ENCODE results near the gene DEAF1.
"Not testable (repeated sequence)": the region's sequence is repeated elsewhere in the genome, so short reads cannot be mapped to it uniquely, and the experiment has no call there.

Gene DEAF1

DNA sequence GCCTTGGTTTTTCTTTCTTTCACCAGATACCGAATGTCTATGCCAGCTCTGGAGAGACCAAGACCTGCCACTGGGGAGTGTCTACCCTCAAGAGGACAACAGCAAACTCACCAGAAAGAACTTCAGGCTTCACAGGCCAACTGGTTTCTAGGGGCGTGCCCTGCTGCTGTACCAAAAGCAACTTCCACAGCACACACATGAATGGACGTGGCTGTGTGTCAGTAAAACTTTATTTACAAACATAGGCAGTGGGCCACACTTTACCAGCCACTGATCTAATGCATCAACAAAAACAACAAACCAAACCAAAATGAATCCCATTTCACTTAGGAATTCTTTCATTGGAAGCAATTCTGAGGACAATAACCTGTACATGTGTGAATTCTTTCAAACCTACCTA, 16.7 kb downstream of the DEAF1 start:
- no peak for DNase-seq

DNA sequence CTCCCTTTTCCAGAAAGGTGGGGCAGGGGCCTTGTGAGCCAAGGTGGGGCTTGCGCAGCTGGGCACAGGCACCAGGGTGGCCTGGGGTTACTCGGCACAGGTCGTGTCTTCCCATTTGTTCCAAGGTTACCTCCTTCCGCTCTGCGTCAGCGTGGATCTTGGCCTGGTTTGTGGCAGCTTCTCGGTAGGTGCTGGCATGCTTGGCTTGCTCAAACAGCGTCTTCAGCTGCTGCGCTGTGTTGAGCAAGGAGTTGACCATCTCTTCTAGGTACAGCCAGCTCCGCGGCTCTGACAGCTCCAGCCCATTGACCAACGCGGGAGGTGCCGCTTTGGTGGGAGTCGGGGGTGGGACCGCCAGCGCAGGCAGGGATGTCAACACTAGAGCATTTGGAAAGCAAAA, 20.6 kb downstream of the DEAF1 start:
- DNase-seq, result no peak

DNA sequence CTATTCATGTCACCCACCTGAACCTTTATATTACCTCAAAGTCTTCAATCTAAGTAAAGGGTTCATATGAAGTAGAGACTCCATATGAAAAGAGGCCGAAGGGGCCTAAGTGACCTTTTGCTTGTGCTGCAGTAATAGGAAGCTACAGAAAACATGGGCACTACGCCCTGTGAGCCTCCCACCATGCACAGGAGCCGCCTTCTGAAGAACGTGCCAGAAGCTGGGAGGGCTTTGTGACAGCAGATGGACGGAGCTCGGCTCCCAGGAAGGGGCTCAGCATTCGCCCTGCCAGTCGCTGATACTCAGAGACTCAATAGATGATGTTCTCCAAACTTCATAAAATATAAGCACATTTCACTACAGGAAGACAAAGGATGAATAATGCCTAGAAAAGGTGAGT, 21.2 kb downstream of the DEAF1 start:
- DNase-seq, result no peak

DNA sequence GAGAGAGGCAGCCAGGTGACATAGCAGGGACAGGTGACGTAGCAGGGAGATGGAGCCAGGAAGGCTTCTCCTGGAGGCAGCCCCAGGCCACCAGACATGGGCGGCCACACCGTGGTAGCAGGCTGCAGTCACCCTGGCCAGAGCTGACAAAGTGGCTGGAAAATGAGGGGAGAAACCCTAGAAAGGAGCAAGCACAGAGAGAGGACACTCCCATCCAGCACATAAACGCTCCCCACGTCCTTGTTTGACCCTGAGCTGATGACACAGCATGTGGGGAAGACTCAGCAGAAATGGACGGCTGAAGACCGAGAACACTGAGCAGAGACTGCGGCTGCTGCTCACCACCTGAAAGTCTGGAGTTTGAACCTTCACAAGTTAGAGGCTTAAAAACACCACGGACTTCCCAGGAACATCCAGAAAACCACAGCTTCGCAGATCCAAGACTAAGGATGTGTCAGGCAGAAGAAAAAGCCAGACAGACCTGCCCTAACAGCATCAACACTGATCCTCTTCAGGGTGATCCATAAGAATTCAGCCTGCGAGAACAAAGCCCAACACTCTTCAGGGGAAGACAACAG, 29.2 kb downstream of the DEAF1 start:
- DNase-seq, result no peak

DNA sequence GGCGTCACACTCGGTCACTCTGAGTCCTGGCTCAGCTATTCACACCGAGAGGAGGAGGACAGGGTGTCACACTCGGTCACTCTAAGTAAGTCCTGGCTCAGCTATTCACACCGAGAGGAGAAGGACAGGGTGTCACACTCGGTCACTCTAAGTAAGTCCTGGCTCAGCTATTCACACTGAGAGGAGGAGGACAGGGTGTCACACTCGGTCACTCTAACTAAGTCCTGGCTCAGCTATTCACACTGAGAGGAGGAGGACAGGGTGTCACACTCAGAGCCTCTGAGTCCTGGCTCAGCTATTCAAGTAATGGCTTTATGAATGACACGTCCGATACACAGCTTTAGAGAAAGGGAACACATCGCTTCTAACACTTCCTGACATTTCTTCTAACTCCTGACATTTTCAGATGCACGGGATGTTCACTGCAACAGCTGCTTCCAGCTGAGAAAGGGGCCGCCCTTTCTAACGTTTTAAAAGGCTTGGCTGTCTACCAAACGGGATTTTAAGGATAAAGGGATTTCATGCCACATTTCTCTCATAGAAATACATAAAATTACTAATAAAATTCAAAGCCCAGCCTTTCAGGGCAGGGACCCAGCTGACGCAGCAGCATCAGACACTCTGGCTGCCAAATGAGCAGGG, 29.8 kb downstream of the DEAF1 start:
- DNase-seq, result no peak

DNA sequence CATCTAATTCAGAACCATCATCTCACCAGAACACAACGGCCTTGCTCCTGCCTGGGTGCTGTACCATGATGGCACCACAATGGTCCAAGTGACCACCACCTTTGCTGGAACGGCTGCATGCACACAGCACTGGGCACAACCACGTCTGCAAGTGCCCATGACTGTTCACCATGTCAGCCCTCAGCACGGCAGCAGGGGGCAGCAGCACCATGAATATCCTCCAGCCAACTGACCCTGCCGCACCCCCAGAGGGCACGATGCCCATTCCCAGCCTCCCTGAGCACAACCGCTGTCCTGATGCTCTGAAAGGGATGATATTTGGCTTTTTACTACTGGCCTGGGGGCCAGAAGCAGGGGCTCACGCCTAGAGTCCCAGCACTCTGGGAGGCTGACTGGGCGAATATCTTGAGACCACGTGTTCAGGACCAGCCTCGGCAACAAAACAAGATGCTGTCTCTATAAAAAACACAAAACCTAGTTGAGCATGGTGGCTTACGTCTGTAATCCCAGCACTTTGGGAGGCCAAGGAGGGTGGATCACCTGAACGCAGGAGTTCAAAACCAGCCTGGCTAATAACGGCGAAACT, 32.2 kb downstream of the DEAF1 start:
- DNase-seq, result no peak

DNA sequence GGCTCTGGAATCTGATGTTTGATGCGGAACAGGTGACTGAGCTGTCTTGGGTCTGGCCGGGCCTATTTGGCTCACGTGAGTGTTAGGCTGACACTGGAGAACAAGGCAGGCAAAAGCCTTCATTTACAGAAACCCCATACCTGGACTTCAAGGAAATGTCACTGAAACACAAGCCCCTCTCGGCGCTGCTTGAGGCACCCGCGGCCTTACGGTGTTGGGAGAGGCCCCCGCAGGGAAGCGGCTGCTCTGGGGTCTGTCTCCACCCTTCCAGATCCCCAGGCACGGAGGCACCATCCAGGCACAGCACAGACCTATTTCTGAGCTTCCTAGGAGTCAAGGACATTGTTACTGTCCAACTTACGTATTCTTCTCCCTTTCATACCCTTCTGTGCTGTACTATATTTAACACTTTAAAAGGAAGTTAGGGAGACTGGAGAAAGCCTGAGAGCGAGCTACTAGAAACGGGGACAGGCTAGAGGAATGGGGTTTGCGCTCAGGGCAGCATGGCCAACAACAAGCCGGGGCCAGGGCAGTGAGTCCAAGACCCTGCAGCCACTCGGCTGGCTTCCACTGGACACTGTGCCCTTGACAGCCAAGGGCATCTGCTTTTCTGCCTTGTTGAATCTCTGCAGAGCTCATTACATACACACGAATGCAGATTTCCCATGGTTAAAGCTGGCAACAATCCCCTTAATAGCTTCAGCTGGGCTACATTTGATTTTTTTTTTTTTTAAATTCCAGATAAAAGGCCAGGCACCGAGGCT, 34.2 kb downstream of the DEAF1 start:
- DNase-seq, result no peak

DNA sequence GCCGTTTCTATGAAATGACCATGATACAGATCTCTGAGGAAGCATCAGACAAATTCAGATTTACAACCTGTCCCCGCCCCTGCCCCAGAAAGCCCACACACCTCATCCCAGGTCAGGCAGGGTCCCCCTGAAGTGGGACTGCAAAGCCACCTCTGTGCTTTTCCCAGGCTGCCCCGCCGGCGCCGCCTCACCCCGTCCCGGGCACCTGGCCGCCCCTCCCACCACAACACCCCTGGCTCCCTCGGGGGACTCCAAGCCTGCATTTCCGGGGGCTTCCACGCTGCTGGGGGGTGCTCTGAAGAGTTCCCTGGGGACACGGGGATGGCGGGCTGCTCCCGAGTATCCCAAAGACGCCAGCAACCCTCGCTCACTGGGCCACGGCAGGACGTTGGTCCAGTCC, 34.7 kb downstream of the DEAF1 start:
- no peak for DNase-seq

DNA sequence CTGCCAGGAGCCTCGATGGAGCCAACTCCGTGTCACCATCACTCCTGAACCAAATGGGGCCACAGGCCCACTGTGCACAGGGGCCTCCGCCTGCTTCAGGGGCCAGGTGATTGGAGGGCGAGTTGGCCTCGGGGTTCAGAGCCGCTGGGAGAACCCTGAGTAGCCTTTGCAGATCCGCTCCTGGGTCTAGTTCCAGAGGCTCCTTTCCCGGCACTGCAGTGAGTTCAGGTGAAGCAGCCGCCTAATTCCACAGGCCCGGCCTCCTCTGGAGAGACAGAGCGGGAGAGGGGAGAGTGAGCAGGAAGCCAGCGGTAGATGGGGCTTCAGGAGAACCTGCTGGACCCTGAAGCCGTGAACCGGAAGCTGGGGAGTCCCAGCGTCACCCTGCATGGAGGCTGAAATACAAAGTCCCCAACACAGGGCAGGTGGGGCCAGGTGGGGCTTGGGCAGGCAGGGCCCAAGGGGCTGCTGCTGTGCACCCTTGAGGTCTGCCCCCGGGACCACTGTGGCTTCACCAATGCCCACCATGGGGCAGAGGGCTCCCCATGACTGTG, 35.4 kb downstream of the DEAF1 start:
- no peak for DNase-seq

DNA sequence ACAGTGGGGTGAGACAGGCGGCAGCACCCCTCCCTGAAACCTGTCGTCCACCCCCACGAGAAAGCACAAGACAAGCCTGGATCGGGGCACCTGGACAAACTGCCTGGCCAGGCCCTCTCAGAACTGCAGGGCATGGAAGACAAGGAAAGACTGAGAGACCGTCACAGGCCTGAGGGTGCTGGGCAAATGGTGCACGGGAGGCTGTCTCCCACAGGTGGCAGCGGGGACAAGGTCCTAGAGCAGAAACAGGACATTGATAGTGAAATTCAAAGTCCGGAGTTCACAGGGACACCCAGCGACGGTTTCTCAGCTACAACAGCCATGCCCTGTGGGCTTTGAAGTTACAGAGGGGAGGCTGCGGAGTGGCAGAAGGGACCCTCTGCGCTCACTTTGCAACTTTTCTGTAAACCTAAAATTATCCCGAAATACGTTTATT, 37.3 kb downstream of the DEAF1 start:
- DNase-seq, result no peak

DNA sequence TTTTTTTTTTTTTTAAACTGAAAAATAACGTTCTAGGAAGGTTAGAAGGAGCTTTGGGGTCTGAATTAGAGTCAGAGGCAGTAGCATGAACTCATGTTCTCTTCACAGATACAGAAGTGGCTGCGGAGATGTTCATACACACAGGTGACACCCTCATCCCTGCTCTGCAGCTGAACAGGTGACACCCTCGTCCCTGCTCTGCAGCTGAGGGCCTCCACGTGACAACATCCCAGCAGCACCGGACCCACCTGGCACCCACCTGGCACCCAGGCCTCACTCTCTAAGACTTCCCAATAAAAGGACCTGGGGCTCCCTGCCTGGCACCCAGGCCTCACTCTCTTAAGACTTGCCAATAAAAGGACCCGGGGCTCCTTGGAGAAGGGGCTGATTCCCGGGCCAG, 38.2 kb downstream of the DEAF1 start:
- DNase-seq, result no peak

DNA sequence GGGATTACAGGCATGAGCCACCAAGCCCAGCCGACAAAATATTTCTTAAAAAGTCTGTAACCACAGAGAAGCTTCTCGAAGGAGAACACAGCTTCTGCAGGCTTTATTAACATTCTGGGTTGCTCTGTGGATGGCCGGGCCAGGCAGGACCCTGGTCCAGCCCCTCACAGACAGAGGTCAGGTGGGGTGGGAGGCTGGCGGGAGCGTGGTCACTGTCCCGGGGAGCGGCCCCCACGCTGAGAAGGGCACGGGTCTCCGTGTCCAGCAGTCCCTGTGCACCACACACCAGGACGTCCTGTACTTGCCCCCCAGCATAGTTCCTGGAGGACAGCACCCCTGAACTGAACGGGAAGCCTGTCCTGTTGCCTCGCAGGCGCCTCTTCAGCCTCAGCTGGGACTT, 38.6 kb downstream of the DEAF1 start:
- no peak for DNase-seq

DNA sequence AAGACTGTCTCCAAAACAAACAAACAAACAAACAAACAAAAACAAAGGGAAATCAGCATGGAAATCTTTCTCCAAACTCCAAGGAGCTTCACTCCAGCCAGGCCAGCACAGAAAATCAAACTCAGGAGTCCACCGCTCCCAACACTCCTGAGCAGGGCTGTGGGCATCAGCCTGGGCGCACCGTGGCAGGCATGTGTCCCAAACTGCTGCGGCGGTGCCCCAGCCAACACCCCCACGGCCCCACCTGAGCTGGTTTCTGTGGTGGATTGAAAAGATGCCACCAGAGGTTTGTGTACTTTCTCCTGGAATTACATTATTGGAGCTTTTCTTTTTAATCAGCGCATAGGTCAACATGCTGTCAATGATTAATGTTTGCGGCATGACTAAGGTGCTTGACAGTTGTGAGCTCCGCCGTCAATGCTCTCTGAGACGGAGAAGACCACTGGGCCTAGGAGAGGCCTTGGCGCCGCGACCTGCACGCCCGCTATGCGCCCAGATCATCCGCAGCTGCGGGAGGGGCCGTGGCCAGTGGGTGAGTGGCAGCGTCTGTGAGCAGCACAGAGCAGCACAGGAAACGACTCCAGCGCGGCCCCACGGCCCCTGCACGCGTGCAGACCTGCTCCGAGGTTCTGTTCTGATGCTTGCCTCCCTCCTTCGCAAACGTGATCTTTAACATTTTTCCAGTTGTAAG, 39.8 kb downstream of the DEAF1 start:
- DNase-seq, result no peak

DNA sequence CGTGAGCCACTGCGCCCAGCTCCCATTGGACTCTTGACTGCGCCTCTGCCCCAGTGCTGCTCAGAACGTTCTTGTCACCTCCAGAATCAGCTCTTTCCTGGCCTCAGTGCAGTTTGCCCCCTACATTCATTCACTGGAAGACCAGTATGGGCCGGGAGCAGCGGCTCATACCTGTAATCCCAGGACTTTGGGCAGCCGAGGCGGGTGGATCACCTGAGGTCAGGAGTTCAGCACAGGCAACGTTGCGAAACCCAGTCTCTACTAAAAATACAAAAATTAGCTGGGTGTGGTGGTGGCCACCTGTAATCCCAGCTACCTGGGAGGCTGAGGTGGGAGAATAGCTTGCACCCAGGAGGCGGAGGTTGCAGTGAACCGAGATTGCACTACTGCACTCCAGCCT, 40.6 kb downstream of the DEAF1 start:
- not testable (repeated sequence) for DNase-seq

DNA sequence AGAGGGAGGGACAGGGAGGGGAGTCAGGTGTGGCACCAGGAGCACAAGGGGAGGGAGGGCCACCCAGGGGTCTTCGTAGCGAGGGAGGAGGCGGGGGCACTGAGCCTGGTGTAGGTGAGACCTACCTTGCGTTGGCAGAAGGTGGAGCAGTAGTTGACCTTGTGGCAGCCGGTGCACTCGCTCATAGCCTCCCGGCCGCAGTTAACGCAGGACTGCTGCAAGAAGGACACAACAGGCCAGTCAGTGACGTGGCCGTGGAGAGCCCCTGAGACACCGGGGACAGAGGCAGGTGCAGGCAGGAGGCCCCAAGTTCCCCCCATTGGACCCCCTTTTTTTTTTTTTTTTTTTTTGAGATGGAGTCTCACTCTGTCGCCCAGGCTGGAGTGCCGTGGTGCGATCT, 41.2 kb downstream of the DEAF1 start:
- no peak for DNase-seq

DNA sequence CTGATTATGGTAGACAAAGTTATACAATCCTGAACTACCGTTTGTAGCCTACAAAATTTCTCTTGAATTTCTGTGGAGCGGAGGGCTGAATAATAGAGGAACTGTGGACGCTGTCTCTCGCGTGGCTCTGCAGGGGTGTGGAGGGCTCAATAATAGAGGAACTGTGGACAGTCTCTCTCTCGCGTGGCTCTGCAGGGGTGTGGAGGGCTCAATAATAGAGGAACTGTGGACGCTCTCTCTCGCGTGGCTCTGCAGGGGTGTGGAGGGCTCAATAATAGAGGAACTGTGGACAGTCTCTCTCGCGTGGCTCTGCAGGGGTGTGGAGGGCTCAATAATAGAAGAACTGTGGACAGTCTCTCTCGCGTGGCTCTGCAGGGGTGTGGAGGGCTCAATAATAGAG, 41.9 kb downstream of the DEAF1 start:
- not testable (repeated sequence) for DNase-seq

DNA sequence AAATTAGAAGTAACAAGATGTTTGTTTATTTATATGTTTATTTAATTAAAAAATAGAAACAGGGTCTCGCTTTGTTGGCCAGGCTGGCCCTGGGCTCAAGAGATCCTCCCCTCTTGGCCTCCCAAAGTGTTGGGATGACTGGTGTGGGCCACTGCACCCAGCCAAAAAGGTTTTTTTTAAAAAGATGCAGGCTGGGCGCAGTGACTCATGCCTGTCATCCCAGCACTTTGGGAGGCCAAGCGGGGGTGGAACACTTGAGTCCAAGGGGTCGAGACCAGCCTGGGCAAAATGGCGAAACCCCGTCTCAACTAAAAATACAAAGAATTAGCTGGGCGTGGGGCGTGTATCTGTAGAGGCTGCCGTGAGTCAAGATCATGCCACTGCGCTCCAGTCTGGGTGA, 44.5 kb downstream of the DEAF1 start:
- DNase-seq, result no peak

DNA sequence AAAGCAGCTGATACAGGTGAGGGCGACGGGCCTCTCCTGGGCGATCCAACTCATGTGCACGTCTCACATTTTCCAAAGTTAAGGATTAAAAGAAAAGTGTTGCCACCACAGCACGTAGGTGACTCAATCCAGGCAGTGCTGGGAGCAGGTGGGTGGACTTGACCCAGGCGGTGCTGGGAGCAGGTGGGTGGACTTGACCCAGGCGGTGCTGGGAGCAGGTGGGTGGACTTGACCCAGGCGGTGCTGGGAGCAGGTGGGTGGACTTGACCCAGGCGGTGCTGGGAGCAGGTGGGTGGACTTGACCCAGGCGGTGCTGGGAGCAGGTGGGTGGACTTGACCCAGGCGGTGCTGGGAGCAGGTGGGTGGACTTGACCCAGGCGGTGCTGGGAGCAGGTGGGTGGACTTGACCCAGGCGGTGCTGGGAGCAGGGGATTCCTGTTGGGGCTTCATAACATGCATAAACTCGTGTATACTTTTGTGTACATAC, 47.3 kb downstream of the DEAF1 start:
- not testable (repeated sequence) for DNase-seq

DNA sequence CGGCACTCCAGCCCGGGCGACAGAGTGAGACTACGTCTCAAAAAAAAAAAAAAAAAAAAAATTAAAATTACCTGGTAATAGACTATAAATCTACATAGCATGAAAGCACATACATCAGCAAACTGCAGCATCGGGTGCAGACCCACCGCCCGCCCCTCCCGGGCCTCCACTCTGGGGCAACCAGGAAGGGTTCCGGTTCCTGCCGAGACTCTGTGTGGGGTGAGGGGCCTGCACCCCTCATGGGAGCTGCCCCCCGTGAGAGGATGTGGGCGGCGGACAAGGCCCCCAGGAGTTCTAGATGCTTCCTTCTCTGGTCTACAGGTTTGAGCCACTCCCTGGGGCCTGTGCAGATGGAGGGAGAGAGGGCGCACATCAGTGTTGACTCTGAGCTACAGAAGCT, 48.8 kb downstream of the DEAF1 start:
- DNase-seq, result no peak

DNA sequence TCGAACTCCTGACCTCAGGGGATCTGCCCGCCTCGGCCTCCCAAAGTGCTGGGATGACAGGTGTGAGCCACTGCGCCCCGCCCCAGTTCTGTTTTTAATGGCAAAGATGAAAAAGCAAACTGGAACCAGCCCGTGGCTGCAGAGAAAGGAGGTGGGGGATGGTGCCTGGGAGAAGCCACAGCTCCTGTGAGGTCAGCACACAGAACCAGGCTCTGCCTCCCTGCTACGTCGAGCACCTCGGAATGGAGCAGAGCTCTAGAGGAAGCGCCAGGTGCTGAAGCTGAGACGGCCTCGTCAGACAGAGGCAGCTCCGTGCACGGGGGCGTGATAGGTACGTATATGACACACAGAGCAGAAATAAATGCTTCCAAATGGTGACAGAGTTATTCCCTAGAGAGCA, 49.5 kb downstream of the DEAF1 start:
- peak; percentile 80 for DNase-seq

DNA sequence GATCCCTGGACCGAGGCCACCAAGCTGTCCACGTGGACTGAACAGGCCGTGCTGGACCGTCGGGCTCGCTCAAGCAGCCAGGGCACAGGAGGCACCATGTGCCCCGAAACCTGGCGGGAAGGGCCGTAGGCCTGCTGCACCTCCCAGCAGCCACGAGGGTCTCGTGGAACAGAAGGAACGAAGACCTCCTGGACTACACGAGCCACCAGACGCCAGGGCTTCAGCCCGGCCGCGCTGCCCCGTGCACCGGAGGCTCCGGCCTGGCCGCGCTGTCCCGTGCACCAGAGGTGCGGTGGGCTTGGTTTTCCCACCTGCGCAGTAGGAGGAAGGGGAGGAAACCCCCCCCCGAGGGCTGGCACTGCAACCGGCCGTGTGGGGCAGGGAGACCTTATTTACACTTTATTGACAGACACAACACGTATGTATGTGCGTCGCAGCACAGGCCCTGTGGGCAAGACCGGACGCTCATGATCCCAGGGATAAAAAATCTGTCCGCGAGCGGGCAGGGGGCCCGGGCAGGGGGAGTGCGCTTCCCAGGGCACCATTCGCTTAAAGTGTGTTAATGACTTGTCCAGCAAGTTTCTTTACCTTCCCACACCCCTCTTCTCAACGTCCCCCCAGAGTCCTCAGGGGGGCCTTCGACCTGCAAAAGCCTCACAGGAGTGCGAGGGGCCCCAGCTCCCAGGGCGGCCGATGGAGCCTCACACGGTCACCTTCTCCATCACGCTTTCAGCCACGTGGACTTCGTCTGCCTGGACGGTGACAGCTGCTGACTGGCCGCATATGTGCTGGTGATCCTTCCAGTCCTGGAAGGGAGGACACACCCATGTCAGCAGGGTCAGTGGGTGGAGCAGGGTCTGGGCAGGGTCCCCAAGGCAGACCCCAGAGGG, 50.9 kb downstream of the DEAF1 start:
- no peak for DNase-seq

DNA sequence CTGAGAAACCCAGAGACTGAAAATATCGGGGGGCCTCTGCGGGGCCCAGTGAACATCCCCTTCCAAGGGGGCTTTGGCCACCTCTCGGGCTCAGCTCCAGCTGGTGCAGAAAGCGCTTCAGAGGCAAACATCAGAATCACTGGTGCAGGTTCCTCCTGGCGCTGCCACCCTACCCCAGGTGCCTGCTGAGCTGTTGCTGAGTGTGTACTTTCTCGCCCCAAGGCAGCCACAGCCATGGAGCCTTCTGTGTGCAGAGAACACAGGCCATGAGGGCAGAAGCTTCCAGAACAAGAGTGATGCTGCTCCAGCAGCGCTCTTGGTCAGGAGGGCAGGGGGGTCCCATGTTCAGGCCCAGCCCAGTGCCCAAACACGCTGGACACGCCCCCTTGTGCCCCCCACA, 51.7 kb downstream of the DEAF1 start:
- no peak for DNase-seq

All from NCI-H2107 (cell line).